HT1080 (cell line): ENCODE measurements around the gene ATP2C2. TPM values are rescaled to one million over a fixed set of nuclear protein-coding genes. Genes with fewer than 3 reads are reported as not detected.
"Not testable (repeated sequence)": the region's sequence is repeated elsewhere in the genome, so short reads cannot be mapped to it uniquely, and the experiment has no call there.

Experiments used
- DNase-seq: peaks from one replicate; pipeline ENCODE4 v3.0.0-alpha.2; 2015; ENCODE audit warnings: low read depth
- total RNA-seq: library from RNA; depleted of rRNA; stranded (reverse); fragments of >200 nt; shearing (Covaris generic); gene quantifications from 2 replicates; pipeline ENCODE4 v1.2.3, GENCODE V29; 2014

ATP2C2 gene
- total RNA-seq, 1 experiment from 2014 or later, result not detected

DNA sequence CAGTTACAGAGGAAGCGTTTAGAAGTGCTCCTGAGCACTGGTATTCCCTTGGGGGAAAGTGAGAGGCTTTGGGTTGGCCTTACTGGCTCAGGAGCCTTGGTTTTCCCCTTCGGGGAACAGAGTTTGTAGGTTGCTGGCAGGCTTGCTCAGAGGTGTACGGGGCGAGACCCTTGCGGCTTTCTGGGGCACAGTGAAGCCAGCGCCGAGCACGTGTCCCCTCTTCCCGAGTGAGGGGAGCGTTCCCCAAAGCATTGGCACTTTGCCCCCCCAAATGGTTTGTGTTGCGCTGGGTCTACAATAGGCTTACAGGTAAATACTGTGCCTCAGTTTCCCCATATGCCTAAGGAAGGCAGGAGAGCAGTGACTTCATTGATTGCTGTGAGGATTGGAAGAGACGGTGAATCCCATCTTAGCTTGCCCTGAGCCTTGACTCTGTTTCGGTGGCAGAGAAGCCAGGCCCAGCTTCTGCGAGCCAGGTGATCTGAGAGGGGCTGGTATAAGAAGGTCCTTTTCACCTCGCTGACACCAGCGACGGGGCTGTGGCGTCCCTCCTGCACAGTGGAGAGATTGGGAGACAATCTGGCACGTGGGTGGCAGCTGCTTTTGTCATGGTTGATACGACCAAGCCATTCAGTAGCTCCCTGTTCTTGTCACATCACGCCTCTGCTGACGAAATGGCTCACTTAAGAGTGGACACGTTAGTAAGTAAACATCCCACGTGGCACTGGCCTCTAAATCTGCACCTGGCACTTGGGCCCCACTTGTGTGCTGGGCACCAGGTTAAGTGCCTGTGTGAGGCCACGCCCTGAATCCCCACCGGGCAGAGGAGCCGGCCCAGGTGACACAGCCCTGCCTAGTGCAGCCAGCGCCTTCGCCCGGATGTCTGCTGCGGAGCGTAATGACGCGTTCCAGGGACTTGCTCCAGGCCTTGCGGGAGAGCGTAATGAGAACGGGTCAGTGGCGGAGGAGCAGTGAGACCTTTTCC is 81.1 kb downstream of the ATP2C2 start:
- no peak for DNase-seq

- DNase-seq, result no peak
Measured at GRCh38 chr16:84450176-84450865, 82.0 kb downstream of the ATP2C2 start.

- not testable (repeated sequence) for DNase-seq
Measured at GRCh38 chr16:84451010-84451676, 82.8 kb downstream of the ATP2C2 start.

DNA sequence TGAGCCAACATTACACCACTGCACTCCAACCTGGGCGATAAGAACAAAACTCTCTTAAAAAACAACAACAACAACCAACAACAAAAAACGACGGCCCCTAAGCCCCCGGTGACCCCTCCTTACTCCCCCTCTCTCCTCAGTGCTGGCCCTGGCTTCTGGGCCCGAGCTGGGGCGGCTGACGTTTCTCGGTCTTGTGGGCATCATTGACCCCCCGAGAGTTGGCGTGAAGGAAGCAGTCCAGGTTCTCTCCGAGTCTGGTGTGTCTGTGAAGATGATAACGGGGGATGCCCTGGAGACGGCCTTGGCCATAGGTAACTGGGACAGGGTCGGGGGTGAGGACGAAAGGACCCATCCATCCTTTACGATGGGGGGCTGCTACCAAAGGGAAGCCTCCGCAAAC is 83.4 kb downstream of the ATP2C2 start:
- DNase-seq, result no peak

GRCh38 chr16:84453061-84453752 is 84.9 kb downstream of the ATP2C2 start:
- DNase-seq, result no peak

DNA sequence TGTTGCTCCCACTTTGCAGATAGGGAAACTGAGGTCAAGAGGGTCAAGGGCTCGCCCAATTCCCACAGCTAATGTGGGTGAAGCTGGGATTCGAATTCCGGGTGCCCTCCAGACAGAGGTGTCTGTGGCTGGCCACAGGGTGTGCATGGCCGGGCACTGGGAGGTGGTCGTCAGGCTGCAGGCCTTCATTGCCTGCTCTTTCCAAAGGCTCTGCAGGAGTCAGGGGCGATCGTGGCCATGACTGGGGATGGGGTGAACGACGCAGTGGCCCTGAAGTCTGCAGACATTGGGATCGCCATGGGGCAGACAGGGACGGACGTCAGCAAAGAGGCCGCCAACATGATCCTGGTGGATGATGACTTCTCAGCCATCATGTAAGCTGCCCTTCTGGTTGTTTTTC is 86.3 kb downstream of the ATP2C2 start:
- DNase-seq, result no peak

GRCh38 chr16:84455031-84455430 is 86.7 kb downstream of the ATP2C2 start:
- no peak for DNase-seq

DNA sequence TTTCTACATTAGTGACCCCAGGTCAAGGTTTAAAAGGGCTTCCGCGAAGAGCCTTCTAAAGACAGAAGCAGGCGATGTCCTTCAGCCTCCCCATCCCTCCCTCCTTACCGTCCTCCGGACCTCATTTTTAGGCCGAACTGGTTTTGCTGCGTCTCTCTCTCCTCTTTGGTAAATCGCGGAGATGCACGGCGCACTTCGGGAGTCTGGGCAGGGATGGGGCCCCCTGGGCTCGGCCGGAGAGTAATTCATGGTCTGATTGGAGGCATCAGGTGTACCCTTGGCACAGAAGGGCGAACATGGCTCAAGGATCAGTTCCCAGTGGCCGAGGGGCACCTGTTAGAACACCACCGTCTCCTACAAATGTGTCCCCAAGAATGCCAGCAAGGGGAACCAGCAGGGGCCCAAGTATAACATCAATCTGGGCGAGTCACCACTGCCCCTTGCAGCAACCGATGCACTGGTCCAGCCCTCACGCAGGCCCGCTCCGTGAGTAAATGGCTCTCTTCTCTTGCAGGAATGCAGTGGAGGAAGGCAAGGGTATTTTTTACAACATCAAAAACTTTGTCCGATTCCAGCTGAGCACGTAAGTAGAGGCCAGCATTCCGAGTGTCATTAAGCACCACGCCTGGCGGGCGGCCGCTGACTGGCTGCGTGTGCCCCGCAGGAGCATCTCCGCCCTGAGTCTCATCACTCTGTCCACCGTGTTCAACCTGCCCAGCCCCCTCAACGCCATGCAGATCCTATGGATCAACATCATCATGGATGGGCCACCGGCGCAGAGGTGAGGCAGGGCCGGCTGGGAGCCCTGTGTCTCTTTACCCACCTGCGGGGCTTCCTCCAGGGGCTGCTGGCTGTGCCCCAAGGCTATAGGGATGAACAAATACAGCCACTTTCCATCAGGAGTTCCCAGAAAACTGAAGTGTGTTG is 90.5 kb downstream of the ATP2C2 start:
- no peak for DNase-seq

GRCh38 chr16:84459533-84459894 is 91.2 kb downstream of the ATP2C2 start:
- DNase-seq, result no peak

GRCh38 chr16:84459941-84460405 is 91.6 kb downstream of the ATP2C2 start:
- no peak for DNase-seq

GRCh38 chr16:84460406-84461028 is 92.2 kb downstream of the ATP2C2 start:
- DNase-seq, result no peak

DNA sequence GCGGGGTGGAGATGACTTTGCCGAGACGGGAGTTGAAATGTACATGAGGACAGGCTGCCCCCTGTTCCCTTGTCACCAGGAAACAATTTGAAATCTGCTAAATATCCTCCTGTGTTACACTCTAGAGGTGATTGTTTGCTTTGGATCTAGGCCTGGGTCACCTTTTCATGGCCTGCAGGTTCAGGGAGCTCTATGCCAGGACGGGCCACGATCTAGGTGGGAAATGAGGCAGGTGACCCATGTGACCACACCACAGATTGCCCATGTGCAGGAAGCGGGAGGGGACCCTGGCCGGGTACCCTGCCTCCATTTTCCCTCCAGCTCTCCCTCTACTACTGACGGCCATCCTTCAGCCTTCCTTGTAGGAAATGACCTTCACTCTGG is 92.7 kb downstream of the ATP2C2 start:
- no peak for DNase-seq

DNA sequence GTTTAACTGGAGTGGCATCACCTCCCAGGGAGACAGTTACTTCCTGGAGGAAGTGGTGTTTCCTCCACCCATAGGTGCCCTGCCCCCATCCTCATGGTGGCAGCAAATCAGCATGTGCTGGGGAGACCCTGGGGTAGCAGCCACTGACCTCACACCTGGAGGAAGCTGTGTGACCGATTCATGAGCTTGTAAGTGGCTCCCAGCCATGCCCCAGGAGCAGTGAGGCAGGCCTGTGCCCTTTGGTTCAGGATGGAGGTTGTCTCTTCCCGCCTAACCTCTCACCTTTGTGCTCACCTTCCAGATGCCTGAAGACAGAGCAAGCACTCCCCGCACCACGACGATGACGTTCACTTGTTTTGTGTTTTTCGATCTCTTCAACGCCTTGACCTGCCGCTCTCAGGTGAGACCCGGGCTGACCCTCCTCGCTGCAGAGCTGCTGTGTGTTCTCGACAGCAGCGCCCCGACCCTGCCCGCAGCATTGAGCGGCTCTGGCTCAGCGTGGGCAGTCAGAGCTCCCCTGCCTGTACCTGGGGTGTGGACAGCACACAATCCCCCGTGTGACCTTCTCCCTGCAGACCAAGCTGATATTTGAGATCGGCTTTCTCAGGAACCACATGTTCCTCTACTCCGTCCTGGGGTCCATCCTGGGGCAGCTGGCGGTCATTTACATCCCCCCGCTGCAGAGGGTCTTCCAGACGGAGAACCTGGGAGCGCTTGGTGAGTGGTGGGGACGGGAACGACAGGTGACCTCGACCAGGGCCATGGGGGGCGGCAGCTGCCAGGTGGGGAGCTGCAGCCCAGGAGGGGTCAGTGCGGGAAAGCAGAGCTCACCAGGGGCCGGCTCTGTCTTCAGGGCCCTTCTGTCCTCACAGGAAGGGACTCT is 93.3 kb downstream of the ATP2C2 start:
- no peak for DNase-seq

- no peak for DNase-seq
Measured at GRCh38 chr16:84462296-84463210, 94.2 kb downstream of the ATP2C2 start.

DNA sequence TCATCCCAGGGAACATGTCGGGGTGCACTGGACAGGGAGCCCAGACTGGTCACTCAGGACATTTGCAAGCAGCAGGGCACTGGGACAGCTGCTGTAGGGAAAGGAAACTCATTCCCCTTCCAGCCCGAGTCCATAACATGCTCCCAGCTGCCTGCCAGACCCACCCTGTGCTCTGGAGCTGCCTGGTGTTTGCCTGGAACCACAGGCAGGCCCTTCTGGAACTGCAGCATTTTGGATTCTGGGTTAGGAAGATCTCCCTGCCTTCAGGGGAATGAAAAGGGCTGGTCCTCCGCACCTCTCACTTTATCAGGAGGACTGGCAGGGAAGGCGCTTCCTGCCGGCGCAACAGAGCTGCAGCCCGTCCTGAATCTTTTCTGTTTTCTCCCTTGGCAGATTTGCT is 94.9 kb downstream of the ATP2C2 start:
- DNase-seq, result no peak

- DNase-seq, result no peak
Measured at GRCh38 chr16:84464116-84464515, 95.8 kb downstream of the ATP2C2 start.

DNA sequence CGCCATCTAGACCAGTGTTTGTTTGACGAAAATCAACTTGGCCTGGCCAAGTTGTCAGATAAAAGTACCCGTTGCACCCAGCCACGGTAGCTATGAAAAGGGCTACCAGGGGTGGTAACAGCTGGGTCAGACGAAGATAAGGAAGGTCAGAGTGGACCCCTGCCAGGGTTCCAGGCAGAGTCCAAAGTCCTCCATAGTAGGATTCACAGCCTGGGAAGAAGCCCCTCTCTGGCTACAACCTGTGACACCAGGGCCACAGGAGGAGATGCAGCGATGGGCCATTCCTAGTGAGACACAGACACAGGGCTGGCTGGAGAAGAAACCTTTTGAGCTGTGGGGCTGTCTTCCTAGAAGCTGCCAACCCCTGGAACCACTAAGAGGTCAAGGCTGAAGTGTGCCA is 96.8 kb downstream of the ATP2C2 start:
- no peak for DNase-seq

DNA sequence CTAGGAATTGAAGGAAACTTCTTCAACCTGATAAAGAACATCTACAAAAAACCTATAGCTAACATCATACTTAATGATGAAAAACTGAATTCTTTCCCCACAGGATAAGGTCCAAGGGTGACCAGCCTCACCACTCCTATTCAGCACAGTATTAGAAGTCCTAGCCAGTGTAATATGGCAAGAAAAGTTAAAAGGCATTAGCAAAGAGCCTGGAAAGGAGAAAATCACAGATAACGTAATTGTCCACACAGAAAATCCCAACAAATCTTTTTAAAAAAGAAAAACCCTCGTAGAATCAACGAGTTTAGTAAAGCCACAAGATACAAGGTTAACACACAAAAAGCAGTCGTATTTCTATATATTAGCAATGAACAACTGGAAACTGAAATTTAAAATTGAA is 98.4 kb downstream of the ATP2C2 start:
- no peak for DNase-seq
